Astrocyte of the spinal cord (primary cell): ENCODE data around the gene C20orf96.

Experiments
- DNase-seq: peaks from one replicate; pipeline ENCODE4 v3.0.0; 2011; ENCODE audit warnings: low read depth, low spot score
- H3K4me3 ChIP-seq: 2 replicates; pipeline ENCODE4 v1.5.1; 2011; ENCODE audit warnings: low read depth, mild to moderate bottlenecking, low read length, moderate library complexity
- CTCF ChIP-seq: IDR thresholded peaks from 2 replicates; pipeline ENCODE4 v1.5.1; 2012; ENCODE audit warnings: low read depth, mild to moderate bottlenecking, low read length, inconsistent platforms
- in situ Hi-C: cut with HindIII; loops from 2 replicates; pipeline ENCODE4 v1.10.0; 2017; ENCODE audit warnings: low sequenced_read_pairs

C20orf96 gene

GRCh38 chr20:328027-328974 lies 37.8 kb upstream of the C20orf96 start:
- in situ Hi-C loops, result no loop called here
- H3K4me3 ChIP-seq, result peak overlapping the region; percentile 82
- DNase-seq, result no peak
- TF ChIP-seq CTCF, result no peak

DNA sequence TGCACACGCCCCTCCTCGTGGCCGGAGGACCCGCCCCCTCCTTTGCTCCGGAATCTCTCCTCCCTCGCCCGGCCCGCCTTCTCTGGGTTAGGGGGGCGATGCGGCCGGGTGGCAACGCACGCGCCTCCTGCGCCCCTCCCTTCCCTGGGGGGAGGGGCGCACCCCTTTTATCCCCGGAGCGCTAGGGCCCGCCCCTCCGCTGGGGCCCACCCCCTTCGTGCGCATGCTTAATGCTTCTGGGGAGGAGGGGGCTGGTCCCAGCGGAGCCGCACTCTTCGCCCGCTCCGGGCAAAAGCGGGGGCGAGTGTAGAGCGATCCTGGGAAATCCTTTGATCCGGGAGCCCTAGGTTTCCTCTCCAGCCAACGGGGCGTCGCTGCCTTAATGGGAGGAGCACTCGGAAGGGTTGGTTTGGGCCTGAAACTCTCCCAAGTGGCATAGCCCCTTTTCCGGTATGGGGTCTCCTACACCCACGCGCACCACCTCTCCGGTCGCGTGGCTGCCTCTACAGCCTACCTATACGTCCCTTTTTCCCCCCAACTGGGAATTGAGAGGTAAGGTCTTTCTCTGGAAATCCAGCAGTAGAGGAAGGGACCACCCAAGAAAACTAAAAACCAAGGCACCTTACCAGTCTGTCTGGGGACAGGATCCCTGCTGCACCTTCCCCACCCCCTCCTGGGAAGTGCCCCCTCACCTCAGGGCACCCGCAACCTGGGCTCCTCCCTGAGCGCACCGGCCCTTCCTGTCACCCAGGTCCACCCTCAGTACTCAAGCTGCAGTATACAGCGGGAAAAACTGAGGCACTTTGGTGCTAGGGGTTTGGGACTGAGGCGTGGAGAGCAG lies 36.9 kb upstream of the C20orf96 start:
- in situ Hi-C loops, result no loop called here
- peak overlapping the region; percentile 82 for H3K4me3 ChIP-seq
- DNase-seq, result peak; percentile 93
- no peak for TF ChIP-seq CTCF

DNA sequence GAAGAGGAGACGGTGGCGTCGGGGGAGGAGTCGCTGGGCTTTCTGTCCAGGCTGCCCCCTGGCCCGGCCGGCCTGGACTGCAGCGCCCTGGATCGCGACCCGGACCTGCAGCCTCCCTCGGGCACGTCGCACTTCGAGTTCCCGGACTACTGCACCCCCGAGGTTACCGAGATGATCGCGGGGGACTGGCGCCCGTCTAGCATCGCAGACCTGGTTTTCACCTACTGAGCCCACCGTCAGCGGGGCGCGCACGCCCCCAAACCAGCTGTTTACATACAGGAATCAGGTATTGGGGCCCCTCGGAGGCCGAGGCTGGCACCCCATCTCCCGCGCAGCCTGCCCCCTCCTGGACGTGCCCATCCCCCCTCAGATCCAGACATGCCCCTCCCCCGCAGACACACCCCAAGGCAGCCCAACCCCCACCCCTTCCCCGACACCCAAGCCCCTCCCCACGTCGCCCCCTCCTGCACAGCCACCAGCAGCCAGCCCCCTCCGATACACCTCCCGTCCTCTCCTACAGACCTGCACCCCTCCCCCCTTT lies 36.2 kb upstream of the C20orf96 start:
- no peak for DNase-seq
- peak overlapping the region; percentile 82 for H3K4me3 ChIP-seq
- in situ Hi-C loops, result no loop called here
- TF ChIP-seq CTCF, result no peak

- in situ Hi-C loops, result no loop called here
- TF ChIP-seq CTCF, result no peak
- H3K4me3 ChIP-seq, result peak overlapping the region; percentile 82
- peak; percentile 76 for DNase-seq
Observed at GRCh38 chr20:325889-326644, 35.5 kb upstream of the C20orf96 start.

DNA sequence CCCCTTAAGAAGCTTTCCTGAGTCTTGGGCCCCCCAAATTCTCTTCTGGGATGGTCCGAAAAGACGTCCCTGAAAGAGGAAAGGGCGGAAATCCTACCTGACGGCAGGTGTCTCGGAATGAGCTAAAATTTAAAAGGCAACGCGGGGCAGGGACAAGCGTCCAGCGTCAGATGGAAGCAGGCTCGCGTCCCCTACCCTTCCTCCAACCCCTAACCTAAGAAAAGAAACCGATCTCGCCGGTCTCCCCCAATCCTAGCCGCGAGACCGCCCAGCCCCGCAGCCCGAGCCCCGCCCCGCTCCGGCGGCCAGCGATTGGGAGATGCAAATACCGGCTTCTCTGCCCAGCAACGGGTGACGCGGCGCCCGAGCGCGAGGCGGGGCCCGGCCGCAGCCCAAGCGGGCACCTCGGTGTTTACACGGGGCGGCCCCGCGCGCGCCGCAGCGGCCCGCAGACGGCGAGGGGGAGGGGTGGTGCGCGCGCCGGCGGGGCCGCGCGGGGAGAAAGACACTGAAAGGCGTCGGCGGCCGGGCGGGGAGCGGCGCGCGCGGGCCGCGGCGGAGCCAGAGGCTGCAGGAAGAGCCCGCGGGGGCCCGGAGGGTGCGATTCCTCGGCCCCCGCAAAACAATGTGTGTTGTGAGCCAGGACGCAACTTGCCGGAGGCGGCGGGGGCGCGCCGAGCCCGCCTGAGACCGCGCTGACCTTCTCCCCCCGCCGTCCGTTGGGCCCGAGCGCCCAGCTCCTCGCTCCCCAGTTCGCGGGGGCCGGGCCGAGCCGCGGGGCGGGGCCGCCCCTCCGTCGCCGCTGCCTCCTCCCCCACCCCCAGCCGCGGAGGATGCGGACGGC lies 34.7 kb upstream of the C20orf96 start, which contains the start of gene SOX12:
Gene SOX12 (plus strand): TSS at position 508 of the 844 bp plus-strand sequence. CDS start 373 bp downstream, outside the sequence.
- no peak for TF ChIP-seq CTCF
- peak; percentile 94 for DNase-seq
- H3K4me3 ChIP-seq, result peak within 1 kb of the TSS; percentile 82
- in situ Hi-C loops, result no loop called here
